GM20431 (cell line): ENCODE data around the gene PRSS58.

Source experiments
- in situ Hi-C: fragments of 300-500 bp; cut with MseI, MboI; formaldehyde crosslinking; loops from one replicate; pipeline ENCODE4 v1.15.0; 2020; ENCODE audit warnings: low sequenced_read_pairs; ENCODE audit not compliant: unreplicated experiment

The PRSS58 gene, protein sequence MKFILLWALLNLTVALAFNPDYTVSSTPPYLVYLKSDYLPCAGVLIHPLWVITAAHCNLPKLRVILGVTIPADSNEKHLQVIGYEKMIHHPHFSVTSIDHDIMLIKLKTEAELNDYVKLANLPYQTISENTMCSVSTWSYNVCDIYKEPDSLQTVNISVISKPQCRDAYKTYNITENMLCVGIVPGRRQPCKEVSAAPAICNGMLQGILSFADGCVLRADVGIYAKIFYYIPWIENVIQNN

DNA sequence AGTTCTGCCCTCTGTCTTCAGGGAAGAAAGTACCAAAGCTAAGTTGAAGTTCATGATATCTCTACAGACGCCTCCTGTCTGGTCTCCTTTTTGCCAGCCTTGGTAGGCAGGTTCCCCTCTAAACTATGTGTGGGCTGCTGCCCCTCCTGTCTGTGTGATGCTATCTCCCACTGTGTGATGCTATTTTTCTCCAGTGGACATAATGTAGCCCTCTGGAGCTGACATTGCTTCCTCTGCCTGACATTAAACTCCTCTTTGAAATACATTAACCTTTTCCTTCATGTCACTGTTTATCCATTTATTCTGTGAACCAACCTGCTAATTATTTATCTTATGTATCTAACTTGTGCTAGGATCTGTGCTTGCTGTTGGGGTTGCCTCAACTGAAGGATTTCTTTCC, at the start of gene PRSS58:
Gene PRSS58 (minus strand): TSS at position 101 of the 400 bp plus-strand sequence. CDS start 351 bp downstream, outside the sequence.
- in situ Hi-C loops = no loop called here

DNA sequence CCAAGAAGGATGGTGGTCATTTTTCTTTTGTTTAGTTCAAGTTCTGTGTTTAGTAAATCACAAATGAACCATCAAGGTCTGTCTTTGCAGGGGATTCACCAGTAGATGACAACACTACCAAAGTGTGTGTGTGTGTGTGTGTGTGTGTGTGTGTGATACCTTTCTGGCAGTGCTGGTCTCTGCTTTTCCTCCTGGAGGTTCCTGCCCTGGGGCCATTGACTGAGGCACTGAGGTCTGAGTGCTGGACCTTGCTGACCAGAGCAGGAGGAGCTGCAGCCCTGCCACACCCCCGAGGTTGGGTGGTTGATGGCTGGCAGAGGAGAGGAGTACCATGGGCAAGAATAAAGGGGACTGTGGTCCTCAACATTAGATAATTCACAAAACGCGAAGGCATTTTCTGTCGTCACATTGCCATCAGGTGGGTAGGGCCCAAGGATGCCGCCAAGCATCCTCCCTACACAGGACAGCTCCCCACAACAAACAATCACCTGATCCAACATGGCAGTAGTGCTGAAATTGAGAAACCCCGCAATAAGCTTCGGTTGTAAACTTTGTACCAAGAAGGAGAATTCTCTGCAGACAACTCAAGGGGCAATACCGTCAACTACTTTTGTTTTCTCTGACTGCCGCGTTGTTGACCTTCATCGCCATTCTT, 49.5 kb upstream of the PRSS58 start:
- in situ Hi-C loops = no loop called here

DNA sequence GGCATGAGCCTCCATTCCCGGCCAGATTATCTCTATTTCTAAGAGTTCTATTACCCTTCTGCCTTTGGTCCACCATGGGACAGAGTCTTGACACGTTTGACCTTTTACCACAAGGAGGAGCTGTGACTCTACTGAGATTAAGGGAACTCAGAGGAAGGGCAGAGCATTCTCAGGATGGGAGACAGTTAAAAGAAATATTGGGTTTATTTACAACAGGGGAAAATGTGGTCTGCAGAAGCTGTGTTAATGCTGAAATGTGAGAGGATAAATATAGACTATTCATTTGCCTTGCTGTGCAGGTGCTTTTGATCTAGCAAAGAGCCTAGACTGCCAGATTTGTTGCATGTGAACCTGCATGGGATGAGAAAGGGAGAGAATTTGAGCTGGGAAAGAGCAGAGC, 45.8 kb upstream of the PRSS58 start:
- in situ Hi-C loops = no loop called here

DNA sequence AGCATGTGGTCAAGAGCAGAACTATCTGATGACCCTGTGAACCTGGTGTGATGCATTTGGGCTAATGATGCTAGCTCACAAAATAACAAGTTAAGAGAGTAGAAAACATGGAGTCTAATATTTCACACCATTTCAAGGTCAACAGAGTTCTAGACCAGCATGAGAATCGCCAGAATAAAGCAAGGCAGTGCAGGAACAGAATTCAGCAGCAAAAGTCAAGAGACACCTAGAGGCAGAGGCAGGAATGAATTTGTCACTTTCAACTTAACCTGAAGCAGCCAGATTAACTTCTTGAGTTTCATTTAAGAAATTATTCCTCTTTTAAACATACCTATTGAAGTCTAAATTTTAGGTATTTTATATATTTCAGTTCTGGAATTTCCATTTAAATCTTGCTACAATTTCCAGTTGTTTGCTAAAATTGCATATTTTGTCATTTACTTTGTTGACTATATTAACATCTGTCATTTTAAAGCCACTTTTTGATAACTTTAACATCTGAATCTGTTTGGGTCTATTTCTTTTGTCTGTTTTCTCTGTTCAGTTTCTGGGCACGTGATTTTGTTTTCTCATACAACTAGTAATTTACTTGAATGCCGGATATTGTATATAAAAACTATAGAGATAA, 44.2 kb upstream of the PRSS58 start:
- in situ Hi-C loops = no loop called here

DNA sequence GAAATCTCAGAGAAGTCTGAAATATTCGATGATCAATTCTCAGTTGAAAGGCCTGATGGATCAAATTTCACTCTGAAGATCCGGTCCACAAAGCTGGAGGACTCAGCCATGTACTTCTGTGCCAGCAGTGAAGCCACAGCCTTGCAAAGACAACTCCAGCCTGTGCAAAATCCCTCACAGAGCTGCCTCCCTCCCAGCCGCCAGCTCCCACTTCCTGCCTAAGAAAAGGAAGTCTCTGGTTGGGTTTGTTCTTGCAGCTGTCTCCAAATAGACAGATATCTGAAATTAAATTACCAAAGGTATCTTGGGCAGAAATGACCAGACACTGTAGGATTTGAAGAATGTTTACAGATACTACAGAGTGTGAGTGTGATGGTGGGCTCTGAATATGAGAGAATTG, 43.4 kb upstream of the PRSS58 start:
- in situ Hi-C loops = no loop called here

DNA sequence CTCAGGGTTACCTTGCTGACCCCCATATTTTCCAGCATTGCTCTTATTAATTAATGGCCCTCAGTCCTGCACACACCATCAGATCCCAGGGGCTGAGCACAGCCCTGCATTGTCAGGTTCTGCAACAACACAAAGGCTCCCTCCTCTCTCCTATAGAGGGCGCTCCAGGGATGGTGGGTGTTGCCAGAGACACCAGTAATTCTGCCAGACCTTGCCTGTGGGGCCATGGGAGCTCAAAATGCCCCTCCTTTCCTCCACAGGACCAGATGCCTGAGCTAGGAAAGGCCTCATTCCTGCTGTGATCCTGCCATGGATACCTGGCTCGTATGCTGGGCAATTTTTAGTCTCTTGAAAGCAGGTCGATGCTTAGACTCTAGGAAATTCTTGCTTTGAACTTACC, 42.8 kb upstream of the PRSS58 start:
- in situ Hi-C loops = no loop called here

DNA sequence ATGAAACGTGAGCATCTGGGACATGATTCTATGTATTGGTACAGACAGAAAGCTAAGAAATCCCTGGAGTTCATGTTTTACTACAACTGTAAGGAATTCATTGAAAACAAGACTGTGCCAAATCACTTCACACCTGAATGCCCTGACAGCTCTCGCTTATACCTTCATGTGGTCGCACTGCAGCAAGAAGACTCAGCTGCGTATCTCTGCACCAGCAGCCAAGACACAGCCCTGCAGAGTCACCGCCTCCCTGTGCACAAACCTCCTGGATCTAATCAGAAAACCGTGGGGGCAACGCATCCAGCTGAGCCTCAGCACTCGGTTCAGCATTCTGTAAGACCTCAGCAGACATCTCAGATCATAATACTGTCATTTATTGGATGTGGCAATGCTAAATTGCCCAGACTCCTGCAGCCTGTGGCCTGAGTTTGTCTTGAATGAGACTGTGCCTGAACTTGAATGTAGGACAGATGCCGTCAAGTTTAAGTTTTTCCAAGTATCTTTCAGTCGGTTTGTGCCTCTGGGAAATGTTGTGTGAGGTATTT, 41.5 kb upstream of the PRSS58 start:
- in situ Hi-C loops = no loop called here

DNA sequence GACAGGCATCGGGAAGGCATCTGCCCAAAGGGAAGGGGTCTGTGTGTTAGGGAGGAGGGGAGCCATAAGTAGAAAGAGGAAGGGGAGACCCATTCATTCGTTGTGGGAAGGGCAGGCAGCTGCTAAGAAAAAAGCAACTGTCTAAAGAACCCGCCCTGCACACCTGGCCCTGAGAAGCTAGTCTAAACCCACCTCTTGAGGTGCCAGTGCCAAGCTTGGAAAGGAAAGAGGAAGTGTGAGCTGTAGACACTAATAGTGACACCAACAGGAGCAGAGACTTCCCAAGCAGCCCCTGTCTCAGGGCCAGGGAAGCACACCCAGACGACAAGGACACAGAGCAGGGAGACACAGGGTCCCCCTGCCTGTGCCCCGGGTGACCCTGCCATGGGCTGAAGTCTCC, 40.8 kb upstream of the PRSS58 start:
- in situ Hi-C loops = no loop called here

DNA sequence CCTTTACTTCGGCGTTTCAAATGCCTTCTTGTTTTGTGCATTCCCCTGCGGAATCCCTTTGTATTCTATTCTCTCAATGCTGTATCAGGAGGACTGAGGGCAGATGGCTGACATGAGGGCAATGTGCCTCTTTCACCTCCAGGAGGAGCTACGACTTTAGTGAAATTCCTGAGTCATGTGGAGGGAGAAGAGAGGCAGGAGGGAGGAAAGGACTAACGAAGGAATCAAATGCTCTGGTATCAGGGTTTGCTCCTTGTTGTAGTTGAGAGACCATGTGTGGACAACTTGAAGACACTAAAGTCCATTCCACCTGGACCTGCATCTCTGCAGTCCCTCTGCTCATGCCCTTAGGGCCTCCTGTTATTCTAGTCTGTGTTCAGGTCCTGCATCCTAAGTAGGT, 40.2 kb upstream of the PRSS58 start:
- in situ Hi-C loops = no loop called here

DNA sequence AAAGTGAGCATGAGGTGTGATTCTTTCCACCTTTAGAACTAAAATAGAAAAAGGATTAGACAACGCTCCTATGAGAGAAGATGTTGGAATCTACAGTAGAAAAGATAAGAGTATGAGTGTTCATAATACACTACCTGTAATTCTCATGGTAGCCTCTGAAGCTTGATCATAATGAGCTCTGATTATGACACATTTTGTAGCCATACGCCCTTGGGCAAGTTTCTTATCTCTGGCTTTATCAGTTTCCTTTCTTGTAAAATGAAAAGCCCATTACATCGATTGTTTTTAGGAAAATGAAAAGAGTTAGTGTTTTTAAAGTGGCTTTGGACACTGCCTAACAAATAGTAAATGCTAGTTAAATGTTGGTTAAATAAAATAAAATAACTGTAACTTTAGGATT, 22.4 kb upstream of the PRSS58 start:
- in situ Hi-C loops = no loop called here

DNA sequence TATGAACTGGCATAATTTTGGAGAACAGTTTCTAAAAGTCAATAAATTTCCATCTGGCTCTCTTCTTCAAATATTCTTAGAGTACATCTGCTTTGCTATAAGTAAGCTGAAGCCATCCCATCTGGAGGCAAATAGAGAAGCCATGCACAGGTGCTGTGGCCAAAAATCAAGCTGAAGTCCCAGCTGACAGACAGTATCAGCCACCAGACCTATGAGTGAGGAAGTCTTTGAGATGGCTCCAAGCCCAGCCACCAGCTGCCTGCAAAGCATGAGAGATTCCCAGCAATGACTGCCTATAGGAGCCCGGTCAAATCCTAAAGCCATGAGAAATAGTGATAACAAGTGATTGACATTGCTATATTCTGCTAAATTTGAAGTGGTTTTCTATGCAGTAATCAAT, 21.7 kb upstream of the PRSS58 start:
- in situ Hi-C loops = no loop called here

DNA sequence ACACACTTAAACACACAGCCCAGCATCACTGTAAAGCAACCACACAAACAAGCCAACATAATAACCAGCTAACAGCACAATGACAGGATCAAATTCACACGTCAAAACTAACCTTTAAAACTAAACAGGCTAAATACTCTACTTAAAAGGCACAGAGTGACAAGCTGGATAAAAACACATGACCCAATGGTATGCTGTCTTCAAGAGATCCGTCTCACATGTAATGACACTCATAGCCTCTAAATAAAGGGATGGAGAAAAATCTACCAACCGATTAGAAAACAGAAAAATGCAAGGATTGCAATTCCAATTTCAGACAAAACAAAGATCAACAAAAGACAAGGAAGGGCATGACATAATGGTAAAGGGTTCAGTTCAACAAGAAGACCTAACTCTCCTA, 17.2 kb upstream of the PRSS58 start:
- in situ Hi-C loops = no loop called here

DNA sequence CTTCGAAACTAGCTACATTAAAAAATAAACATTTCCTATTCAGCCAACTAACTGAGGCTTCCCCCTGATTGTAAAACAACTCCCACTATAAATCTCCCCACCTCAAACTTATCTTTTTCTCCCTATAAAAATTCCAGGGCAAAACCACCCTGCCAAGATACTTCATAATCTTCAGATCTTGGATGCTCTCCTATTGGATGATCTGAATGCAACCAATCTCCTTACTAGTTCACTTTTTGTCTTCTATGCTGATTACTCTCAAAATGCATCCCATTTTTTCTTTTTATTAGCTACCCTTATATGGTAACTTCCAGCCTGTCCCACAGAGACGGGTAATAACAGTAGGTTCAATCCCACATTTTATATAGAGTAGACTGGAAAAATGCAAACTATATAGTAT, 15.0 kb upstream of the PRSS58 start:
- in situ Hi-C loops = no loop called here

DNA sequence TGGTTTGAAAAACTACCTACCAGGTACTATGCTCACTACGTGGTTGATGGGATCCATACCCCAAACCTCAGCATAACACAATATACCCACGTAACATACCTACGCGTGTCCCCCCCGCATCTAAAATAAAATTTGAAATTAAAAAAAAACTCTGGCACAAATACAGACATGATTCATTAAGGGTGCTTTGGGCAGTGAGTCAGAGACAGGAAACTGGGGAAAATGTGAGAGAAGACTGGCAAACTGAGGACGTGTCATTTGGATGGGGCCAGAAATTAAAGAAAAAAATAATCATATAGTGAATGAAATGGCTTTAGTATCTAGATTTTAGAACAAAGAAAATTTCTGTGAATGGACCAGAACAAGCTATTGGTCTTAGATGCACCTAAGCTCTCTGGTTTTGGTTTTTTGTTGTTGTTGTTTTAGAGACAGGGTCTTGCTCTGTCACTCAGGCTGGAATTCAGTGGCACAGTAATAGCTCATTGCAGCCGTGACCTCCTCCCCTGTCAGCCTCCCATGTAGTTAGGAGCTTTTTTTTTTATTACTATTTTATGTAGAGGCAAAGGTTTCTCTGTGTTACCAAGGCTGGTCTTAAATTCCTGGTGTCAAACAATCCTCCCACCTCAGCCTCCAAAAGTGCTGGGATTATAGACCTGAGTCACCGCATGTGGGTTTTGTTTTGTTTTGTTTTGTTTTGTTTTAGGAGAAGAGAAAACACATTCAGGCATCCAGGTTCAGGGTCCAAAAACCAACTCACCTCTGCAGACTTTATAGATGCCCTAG, 5.9 kb upstream of the PRSS58 start:
- in situ Hi-C loops = no loop called here

DNA sequence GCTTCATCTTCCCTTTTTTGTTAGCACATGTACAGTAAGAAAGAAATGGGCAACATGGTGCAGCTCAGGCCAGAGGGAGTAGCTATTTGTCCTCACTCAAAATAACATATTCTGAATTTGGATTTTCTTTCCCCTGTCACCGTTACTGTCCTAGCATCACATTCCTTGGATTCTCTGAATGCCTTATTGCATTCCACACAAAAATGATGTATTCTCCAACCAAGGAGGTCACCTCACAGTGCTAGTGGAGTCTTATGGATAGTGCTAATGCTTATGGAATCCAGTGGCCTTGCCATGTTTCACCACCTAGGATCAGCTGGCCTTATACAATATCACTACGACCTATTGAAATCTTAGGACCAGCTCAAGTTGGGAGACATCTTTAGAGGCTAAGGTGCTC, 7.2 kb downstream of the PRSS58 start:
- in situ Hi-C loops = no loop called here

DNA sequence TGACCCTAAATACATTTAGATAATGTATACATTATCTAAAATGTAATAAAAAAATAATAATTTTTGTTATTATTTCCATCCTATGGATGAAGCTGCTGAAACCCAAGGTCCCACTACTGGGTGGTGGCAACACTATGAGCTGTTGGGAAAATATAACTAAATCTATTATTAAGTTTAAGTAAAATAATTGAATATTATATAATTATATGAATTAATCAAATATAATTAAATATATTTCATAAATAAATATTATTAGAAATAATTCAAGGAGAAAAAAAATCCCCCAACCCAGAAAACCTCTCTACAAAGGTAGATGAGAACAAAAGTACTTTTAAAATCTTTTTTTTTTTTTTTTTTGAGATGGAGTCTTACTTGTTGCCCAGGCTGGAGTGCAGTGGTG, 7.9 kb downstream of the PRSS58 start:
- in situ Hi-C loops = no loop called here

DNA sequence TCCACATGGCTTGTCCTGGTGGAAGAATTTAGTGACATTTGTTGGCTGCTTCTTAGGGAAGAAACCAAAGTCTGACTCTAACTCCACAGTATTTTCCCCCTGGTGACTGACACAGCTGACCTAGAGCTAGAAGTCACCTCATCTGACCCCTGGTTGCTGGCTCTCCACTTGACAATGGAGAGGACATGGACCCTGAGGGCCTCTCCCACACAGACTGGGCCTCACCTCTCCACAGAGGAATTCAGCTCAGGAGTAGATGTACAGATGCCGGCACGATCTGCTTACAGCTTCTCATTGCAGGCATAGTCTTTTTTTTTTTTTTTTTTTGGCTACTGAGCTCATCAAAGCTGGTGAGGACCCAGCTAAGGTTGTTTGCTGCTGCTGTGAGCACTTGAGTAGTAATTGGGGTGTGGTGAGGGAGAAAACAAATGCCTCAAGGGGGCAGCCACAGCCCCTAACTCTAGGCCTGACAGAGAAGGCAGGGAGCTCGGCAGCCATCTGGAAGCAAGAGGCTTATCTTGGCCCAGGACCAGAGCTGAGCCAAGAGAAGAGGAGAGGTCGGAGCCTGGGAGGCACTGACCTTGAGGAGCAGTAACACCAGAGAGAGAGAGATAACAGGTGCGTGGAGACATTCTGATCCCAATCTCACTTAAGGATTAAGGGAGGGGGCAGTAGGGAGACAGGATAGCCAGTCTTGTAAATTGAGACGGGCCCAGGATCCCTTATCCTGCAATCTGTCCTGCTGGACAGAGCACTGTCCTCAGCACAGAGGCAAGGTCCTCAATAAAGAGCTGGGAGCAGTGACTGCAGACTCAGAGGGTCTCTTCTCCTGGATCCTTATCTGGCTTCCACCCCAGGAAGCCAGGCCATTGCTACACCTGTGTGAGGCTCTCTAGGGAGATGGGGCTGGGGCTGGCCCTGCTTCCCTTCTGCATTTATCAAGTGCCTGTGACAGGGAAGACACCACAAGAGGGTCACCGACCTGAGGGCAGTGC, 9.4 kb downstream of the PRSS58 start:
- in situ Hi-C loops = no loop called here

DNA sequence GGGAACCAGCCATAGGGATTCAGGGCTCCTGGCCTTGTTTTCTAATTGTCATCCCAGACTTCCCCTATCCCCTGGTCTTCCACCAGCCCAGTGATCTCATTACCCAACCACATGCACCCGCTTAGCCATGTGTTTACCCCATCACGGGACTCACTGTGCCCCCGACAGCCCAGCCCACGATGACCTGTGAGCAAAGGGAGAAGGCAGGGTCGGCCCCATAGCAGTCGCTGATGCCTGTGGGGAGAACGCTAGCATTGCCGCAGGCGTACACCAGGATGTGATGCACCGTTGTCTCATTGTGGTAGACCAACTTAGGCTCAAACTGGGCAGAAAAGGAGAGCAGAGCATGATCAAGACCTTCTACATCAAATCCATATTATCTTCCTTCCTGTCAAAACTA, 14.0 kb downstream of the PRSS58 start:
- in situ Hi-C loops = no loop called here

DNA sequence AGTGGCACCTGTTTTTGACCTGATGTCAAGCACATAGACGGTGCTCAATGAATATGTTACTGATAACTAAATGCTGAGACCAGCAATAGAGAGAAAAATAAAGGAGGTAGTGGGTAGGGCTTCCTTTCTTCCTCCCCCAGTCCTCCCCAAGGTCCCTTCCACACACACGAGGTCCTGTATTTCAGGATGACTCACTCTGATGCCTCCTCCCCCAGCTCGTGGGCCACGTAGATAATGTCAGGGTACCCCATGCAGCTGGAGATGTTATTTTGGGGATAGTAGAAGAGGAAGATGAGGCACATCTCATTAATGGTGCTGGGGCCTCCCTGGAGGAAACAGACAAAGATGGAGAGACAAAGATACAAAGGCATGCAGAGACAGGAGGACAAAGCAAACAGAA, 17.3 kb downstream of the PRSS58 start:
- in situ Hi-C loops = no loop called here
